Body of pancreas (tissue), 4 donors: ENCODE data around the gene IFNLR1. TPM values are rescaled to one million over a fixed set of nuclear protein-coding genes. Genes with fewer than 3 reads are reported as not detected.

ENCODE experiments used
- ATAC-seq: fragments of 150-250 bp; one replicate; pipeline ENCODE4 v1.9.1; 2016
- DNase-seq, 4 donors: peaks; one replicate each; pipeline ENCODE4 v3.0.0-alpha.2; 2019
- H3K27ac ChIP-seq, 4 donors: fragments of 200-600 bp; sonication (generic); 1 replicate in 3 of 4; 2 replicates in 1 of 4; pipeline versions ENCODE4 v1.5.1 to v1.6.1; 2016 to 2019; ENCODE audit warnings: mild to moderate bottlenecking in 1 of 4, mixed read lengths in 1 of 4, moderate library complexity in 1 of 4
- H3K27me3 ChIP-seq, 2 donors: fragments of 200-600 bp; sonication (generic); one replicate each; pipeline ENCODE4 v1.6.0; 2016; ENCODE audit warnings: mild to moderate bottlenecking in 1 of 2
- H3K36me3 ChIP-seq, 2 donors: fragments of 200-600 bp; sonication (generic); replicated peaks in 1 of 2; 2 replicates each; pipeline ENCODE4 v1.5.1; 2016; ENCODE audit warnings: low read depth in 2 of 2; ENCODE audit not compliant: insufficient read depth in 1 of 2
- H3K4me1 ChIP-seq: fragments of 200-600 bp; sonication (generic); one replicate; pipeline ENCODE4 v1.6.0; 2016
- H3K4me3 ChIP-seq, 2 donors: fragments of 200-600 bp; sonication (generic); 1 replicate in 1 of 2; 2 replicates in 1 of 2; pipeline ENCODE4 v1.5.1; 2016 to 2019
- H3K9me3 ChIP-seq, 3 donors: fragments of 200-600 bp; sonication (generic); 1 replicate in 2 of 3; 2 replicates in 1 of 3; pipeline ENCODE4 v1.5.1; 2016
- CTCF ChIP-seq, 7 experiments: fragments of 450-650 bp in 4 of 7; fragments of 200-600 bp in 3 of 7; sonication (generic) in 3 of 7; IDR thresholded peaks; one replicate each; pipeline ENCODE4 v1.5.1; 2016 to 2019; ENCODE audit warnings: antibody characterized with exemption in 7 of 7
- POLR2A ChIP-seq, 3 donors: fragments of 450-650 bp; IDR thresholded peaks; one replicate each; pipeline ENCODE4 v1.6.1; 2016; ENCODE audit warnings: antibody characterized with exemption in 3 of 3, mild to moderate bottlenecking in 2 of 3
- WGBS, 2 donors: methylation state at CpG; one replicate each; pipeline ENCODE4 v1.1.5; 2017; 5-methylcytosine and 5-hydroxymethylcytosine counted together
- intact Hi-C: fragments of 100-400 bp; cut with DNase I; formaldehyde crosslinking; loops from one replicate; pipeline ENCODE4 v1.15.1; 2023
- total RNA-seq, 2 donors: library from RNA; depleted of rRNA; stranded (reverse); fragments of >200 nt; gene quantifications; one replicate each; pipeline ENCODE4 v1.1.0, GENCODE V29; 2016

The IFNLR1 gene
- total RNA-seq, 2 donors from 2014 or later, result 4.6 to 5.4 TPM

- Histone ChIP-seq H3K4me1 (peaks cover 83% of the 10 kb centered on the region), H3K27ac (peak overlapping the region in 3 of 4 donors; percentile 26 to 31 (median 27)), H3K4me3 (no peak overlapping the region), H3K9me3 (no peaks in the 10 kb centered on the region), H3K27me3 (no peaks in the 10 kb centered on the region), H3K36me3 (peaks cover 0 to 8% of the 10 kb centered on the region in 2 donors)
- intact Hi-C loops, result no loop called here
- ATAC-seq, result no peak
- WGBS, 2 donors, result 58 to 63% methylated on average over 3 of the region's 3 CpGs
- TF ChIP-seq CTCF (IDR thresholded peaks at IDR 0.05) (no peak), POLR2A (IDR thresholded peaks at IDR 0.05) (no peak)
- DNase-seq, result no peak
Observed at GRCh38 chr1:24130385-24130784, 56.7 kb downstream of the IFNLR1 start.

- peak; percentile 54 to 69 (median 62) for DNase-seq
- intact Hi-C loops, result no loop called here
- Histone ChIP-seq H3K4me1 (peaks cover 91% of the 10 kb centered on the region), H3K27ac (peak overlapping the region; percentile 52 to 89 (median 70)), H3K27me3 (no peaks in the 10 kb centered on the region), H3K4me3 (no peak overlapping the region), H3K9me3 (no peaks in the 10 kb centered on the region), H3K36me3 (peaks cover 0 to 4% of the 10 kb centered on the region in 2 donors)
- no peak for TF ChIP-seq POLR2A (IDR thresholded peaks at IDR 0.05)
- no peak for TF ChIP-seq CTCF (IDR thresholded peaks at IDR 0.05)
- 9 to 22% methylated on average over 6 to 7 of the region's 7 CpGs for WGBS, 2 donors
- ATAC-seq, result peak; percentile 81
Observed at GRCh38 chr1:24127801-24128363, 59.2 kb downstream of the IFNLR1 start.

GRCh38 chr1:24127134-24127800 is 59.8 kb downstream of the IFNLR1 start:
- TF ChIP-seq POLR2A (IDR thresholded peaks at IDR 0.05) (no peak), CTCF (IDR thresholded peaks at IDR 0.05) (no peak)
- peak in 2 of 4 donors; percentile 55 to 65 for DNase-seq
- no peak overlapping the region for H3K4me3 ChIP-seq
- H3K27ac ChIP-seq, result peak overlapping the region; percentile 52 to 89 (median 70)
- H3K27me3 ChIP-seq, result no peaks in the 10 kb centered on the region
- H3K4me1 ChIP-seq, result peaks cover 91% of the 10 kb centered on the region
- peaks cover 0 to 4% of the 10 kb centered on the region in 2 donors for H3K36me3 ChIP-seq
- ATAC-seq, result peak; percentile 69
- H3K9me3 ChIP-seq, result no peaks in the 10 kb centered on the region
- WGBS, 2 donors, result 34 to 35% methylated on average over 3 of the region's 3 CpGs
- intact Hi-C loops, result no loop called here

- ATAC-seq (no peak), DNase-seq (no peak)
- H3K4me1 ChIP-seq, result peaks cover 93% of the 10 kb centered on the region
- no peaks in the 10 kb centered on the region for H3K9me3 ChIP-seq
- TF ChIP-seq POLR2A (IDR thresholded peaks at IDR 0.05), result no peak
- no peak for TF ChIP-seq CTCF (IDR thresholded peaks at IDR 0.05)
- no peak overlapping the region for H3K4me3 ChIP-seq
- 65 to 74% methylated on average over 5 of the region's 5 CpGs for WGBS, 2 donors
- peaks cover 0 to 4% of the 10 kb centered on the region in 2 donors for H3K36me3 ChIP-seq
- H3K27ac ChIP-seq, result peak overlapping the region; percentile 49 to 89 (median 64)
- no peaks in the 10 kb centered on the region for H3K27me3 ChIP-seq
- intact Hi-C loops, result no loop called here
Observed at GRCh38 chr1:24126672-24127023, 60.4 kb downstream of the IFNLR1 start.
